Left ventricle myocardium inferior (tissue), 1 donor: ENCODE data around the gene PADI3. TPM values are rescaled to one million over a fixed set of nuclear protein-coding genes. Genes with fewer than 3 reads are reported as not detected.

Experiments used
- DNase-seq: peaks from one replicate; pipeline ENCODE4 v3.0.0-alpha.2; 2020
- H3K27ac ChIP-seq: fragments of 200-600 bp; replicated peaks from 2 replicates; pipeline ENCODE4 v1.8.0; 2021
- H3K27me3 ChIP-seq: fragments of 200-600 bp; 2 replicates; pipeline ENCODE4 v1.8.0; 2021; ENCODE audit warnings: low read depth
- H3K36me3 ChIP-seq: fragments of 200-600 bp; 2 replicates; pipeline ENCODE4 v1.8.0; 2021
- H3K4me1 ChIP-seq: fragments of 200-600 bp; 2 replicates; pipeline ENCODE4 v1.8.0; 2021
- H3K4me3 ChIP-seq: fragments of 200-600 bp; 2 replicates; pipeline ENCODE4 v1.8.0; 2021; ENCODE audit warnings: mild to moderate bottlenecking, moderate library complexity
- H3K9me3 ChIP-seq: fragments of 200-600 bp; replicated peaks from 2 replicates; pipeline ENCODE4 v1.8.0; 2021
- intact Hi-C: fragments of 100-400 bp; cut with micrococcal nuclease; formaldehyde crosslinking; loops from one replicate; pipeline ENCODE4 v1.11.0; 2022
- total RNA-seq: library from RNA; stranded (reverse); fragmentation: NEBNext Ultra II Directional; extraction: Animal tissue kit (Norgen Biotek cat#: 25700); gene quantifications from one replicate; pipeline ENCODE4 v1.2.1, GENCODE V29; 2021
- TF ChIP-seq, protein P1 (sequence below): fragments of 200-600 bp; IDR thresholded peaks from 2 replicates; pipeline ENCODE4 v1.8.0; 2021; ENCODE audit warnings: antibody characterized with exemption, mild to moderate bottlenecking, borderline replicate concordance
- donor health status: DM: no; HTN: yes; CAD: no; lungs with severe emphysema.

The PADI3 gene
- total RNA-seq, 1 donor from 2014 or later = not detected

DNA sequence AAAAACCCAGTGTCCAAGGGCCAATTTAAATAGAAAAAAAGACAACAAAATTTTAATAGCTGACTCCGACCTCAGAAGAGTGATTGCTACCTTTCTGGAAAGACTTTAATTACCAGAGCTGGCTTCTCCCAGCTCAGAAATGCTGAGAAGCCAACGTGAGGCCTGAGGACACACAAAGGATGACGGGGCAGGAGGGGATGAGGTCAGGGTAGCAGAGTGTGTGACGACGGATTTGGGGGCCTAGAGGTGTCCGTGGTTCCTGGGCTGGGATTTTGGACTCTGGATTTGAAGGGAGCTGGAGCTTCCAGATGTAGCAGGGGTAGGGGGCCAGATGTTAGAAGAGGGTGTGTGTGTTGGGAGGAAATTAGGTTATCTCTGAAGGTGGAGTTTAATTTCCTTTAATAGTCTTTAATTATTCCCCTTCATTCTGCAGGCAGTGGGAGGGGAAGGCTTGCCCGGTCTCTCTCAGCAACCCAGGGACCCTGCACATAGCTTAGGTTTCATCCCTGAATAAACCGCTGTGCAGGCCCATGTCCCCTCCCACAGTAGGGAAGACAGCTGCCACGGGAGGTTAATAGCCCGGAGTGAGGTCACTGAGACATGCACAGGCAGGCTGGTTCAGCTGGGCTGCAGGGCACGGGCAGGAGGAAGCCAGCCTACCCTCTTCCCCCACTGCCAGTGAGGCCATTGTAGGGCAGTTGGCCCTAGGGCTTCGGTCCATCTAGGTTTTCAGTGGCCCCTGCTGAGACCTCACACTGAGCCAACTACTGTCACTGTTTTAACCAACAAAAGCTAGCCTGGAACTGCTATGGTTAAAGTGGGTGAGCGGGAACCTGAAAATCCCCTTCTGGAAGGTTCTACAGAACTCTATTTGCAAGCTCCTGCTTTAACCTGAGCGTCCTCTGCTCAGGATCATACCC lies 3.8 kb upstream of the PADI3 start:
- Histone ChIP-seq H3K36me3 (no peaks in the 10 kb centered on the region), H3K9me3 (no peaks in the 10 kb centered on the region), H3K27ac (no peak overlapping the region), H3K4me3 (no peak overlapping the region), H3K4me1 (no peaks in the 10 kb centered on the region), H3K27me3 (peaks cover 89% of the 10 kb centered on the region)
- intact Hi-C loops = no loop called here
- no peak for DNase-seq
- TF ChIP-seq, protein P1, sequence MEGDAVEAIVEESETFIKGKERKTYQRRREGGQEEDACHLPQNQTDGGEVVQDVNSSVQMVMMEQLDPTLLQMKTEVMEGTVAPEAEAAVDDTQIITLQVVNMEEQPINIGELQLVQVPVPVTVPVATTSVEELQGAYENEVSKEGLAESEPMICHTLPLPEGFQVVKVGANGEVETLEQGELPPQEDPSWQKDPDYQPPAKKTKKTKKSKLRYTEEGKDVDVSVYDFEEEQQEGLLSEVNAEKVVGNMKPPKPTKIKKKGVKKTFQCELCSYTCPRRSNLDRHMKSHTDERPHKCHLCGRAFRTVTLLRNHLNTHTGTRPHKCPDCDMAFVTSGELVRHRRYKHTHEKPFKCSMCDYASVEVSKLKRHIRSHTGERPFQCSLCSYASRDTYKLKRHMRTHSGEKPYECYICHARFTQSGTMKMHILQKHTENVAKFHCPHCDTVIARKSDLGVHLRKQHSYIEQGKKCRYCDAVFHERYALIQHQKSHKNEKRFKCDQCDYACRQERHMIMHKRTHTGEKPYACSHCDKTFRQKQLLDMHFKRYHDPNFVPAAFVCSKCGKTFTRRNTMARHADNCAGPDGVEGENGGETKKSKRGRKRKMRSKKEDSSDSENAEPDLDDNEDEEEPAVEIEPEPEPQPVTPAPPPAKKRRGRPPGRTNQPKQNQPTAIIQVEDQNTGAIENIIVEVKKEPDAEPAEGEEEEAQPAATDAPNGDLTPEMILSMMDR = no peak

DNA sequence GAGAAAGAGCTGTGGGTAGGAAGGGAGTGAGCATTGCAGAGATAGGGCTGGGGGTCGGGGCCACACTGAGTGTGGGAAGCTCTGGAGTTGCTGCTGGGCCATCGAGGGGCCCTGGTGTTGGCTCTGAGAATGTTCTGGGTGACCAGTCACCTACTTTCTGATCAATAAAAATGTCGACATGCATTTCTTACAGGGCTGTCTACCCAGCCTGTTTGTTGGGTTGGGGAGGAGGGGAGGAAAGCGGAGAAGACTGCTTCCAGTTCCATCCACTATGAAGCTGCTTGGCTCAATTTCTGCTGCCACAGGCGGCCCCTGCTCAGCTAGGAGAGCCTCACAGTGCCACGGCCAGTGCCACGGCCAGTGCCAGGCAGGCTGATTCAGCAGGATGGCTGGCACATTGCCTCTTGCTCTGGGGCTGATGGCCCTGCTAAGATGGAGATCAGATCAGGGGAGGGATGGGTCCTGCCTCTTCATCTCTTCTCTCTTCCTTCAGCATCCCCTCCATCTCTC lies 3.0 kb upstream of the PADI3 start:
- no peaks in the 10 kb centered on the region for H3K4me1 ChIP-seq
- DNase-seq = no peak
- intact Hi-C loops = no loop called here
- TF ChIP-seq, protein P1 = no peak
- H3K4me3 ChIP-seq = no peak overlapping the region
- H3K36me3 ChIP-seq = no peaks in the 10 kb centered on the region
- no peaks in the 10 kb centered on the region for H3K9me3 ChIP-seq
- H3K27ac ChIP-seq = no peak overlapping the region
- peaks cover 89% of the 10 kb centered on the region for H3K27me3 ChIP-seq

DNA sequence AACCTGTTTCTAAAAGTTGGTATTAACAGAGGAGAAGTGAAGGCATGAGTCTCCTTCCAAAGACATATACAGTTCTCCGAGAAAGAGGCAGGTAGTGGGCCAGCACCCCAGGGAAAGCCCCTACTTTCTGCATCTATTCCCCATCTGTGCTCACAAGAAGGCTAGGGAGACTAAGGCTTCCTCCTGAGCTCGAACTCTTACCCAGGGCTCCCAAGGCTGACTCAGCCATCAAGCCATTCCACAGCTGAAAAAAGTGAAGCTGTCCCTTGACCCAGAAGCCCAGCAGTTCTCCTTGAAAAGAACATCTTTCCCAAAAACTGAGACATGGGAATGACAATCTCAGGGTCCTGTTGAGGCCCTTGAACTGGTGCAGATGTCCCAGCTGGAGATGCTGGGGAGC lies 1.9 kb upstream of the PADI3 start:
- DNase-seq = no peak
- no peaks in the 10 kb centered on the region for H3K36me3 ChIP-seq
- H3K9me3 ChIP-seq = no peaks in the 10 kb centered on the region
- H3K27me3 ChIP-seq = peaks cover 93% of the 10 kb centered on the region
- H3K4me1 ChIP-seq = no peaks in the 10 kb centered on the region
- no peak overlapping the region for H3K4me3 ChIP-seq
- TF ChIP-seq, protein P1 = no peak
- intact Hi-C loops = no loop called here
- no peak overlapping the region for H3K27ac ChIP-seq

DNA sequence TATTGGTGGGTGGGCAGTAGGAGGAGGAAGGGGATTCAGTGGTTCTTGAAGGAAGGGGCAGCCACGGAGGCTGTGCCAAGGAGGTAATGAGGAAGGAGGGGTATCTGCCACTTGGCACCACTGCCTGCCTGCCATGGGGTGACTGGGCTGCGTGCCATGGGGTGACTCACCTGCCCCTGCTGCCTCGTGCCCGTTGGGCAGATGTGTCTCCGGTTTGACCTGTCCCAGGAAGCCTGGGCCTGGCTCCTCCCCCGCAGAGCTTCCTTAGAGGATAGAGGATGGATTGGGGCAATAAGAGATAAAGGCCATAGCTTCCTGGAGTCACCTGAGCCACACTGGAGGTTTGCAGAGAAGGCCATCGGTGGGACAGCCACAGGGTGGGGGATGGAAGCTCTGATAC lies 1.7 kb downstream of the PADI3 start:
- Histone ChIP-seq H3K4me3 (no peak overlapping the region), H3K27ac (no peak overlapping the region), H3K9me3 (no peaks in the 10 kb centered on the region), H3K4me1 (no peaks in the 10 kb centered on the region), H3K36me3 (no peaks in the 10 kb centered on the region), H3K27me3 (peaks cover 99% of the 10 kb centered on the region)
- TF ChIP-seq, protein P1 = no peak
- DNase-seq = no peak
- intact Hi-C loops = no loop called here

DNA sequence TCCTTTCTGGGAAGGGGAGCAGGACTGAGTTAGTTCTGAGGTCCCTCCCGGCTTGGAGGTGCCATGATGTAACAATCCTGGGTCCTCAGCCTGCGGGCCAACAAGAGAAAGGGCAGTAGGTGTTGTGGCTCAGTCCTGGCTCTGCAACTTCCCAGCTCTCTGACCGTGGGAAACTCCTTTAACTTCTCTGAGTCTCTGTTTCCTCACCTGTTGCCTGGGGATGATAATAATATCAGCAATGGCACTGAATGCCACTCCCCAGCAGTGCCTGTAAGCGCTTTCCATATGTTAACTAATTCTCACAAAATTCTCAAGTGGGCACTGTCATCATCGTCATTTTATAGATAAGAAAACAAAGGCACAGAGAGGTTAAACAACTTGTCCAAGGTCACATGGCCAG lies 2.3 kb downstream of the PADI3 start:
- Histone ChIP-seq H3K9me3 (no peaks in the 10 kb centered on the region), H3K36me3 (no peaks in the 10 kb centered on the region), H3K4me3 (no peak overlapping the region), H3K4me1 (no peaks in the 10 kb centered on the region), H3K27me3 (peaks cover 99% of the 10 kb centered on the region), H3K27ac (no peak overlapping the region)
- intact Hi-C loops = no loop called here
- no peak for DNase-seq
- TF ChIP-seq, protein P1 = no peak
